Activated naive CD4-positive, alpha-beta T cell treated with anti-CD3 and anti-CD28 coated beads for 36 hours (primary cell): ENCODE data around the gene DGKD. TPM values are rescaled to one million over a fixed set of nuclear protein-coding genes. Genes with fewer than 3 reads are reported as not detected.
"Not testable (repeated sequence)": the region's sequence is repeated elsewhere in the genome, so short reads cannot be mapped to it uniquely, and the experiment has no call there.

ENCODE experiments used
- CTCF ChIA-PET: fragments of 350-600 bp; sonication (Branson Sonifier 250); formaldehyde crosslinking; loops from one replicate; lab custom pipeline; 2021; ENCODE audit warnings: antibody characterized with exemption; lab: Charles Lee
- DNase-seq: peaks from one replicate; pipeline ENCODE4 v3.0.0-alpha.2; 2020
- H3K27ac Mint-ChIP-seq: one replicate; pipeline ENCODE4 v1.8.0; 2021; ENCODE audit warnings: mild to moderate bottlenecking, mixed read lengths
- H3K27me3 Mint-ChIP-seq: one replicate; pipeline ENCODE4 v1.8.0; 2021; ENCODE audit warnings: low read depth, mixed read lengths
- H3K36me3 Mint-ChIP-seq: one replicate; pipeline ENCODE4 v1.8.0; 2021; ENCODE audit warnings: low read depth, mixed read lengths
- H3K4me1 Mint-ChIP-seq: one replicate; pipeline ENCODE4 v1.8.0; 2021; ENCODE audit warnings: low read depth, mixed read lengths
- H3K4me3 Mint-ChIP-seq: one replicate; pipeline ENCODE4 v1.8.0; 2021; ENCODE audit warnings: mild to moderate bottlenecking, moderate library complexity, mixed read lengths
- H3K9me3 Mint-ChIP-seq: one replicate; pipeline ENCODE4 v1.8.0; 2021; ENCODE audit warnings: mixed read lengths
- intact Hi-C: fragments of 100-400 bp; cut with micrococcal nuclease; formaldehyde crosslinking; loops from one replicate; pipeline ENCODE4 v1.15.1; 2023
- total RNA-seq, 2 experiments: library from RNA; stranded (reverse); gene quantifications; one replicate each; pipeline ENCODE4 v1.2.3, GENCODE V29; 2021

The DGKD gene
- total RNA-seq, 2 experiments from 2014 or later, result 68.9 to 72.3 TPM

DNA sequence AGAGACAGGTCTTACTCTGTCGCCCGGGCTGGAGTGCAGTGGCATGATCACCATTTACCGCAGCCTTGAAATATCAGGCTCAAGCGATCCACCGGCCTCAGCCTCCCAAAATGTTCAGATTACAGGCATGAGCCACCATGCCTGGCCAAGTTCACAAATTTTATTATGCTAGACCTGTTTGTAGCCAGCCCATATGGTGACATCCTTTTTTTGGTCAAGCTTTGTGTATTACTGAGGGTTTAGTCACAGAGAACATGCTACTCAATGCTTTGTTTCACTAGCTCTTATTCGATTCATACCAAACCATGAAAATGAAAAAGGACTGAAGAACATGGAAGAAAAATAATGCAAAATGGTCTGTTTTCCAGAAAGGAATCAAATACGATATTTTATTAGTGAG is 41.4 kb downstream of the DGKD start:
- H3K27ac Mint-ChIP-seq, result no peak overlapping the region
- H3K27me3 Mint-ChIP-seq, result no peaks in the 10 kb centered on the region
- H3K36me3 Mint-ChIP-seq, result peaks cover 19% of the 10 kb centered on the region
- CTCF ChIA-PET, result interaction anchor here (0.7 to 1.3 kb wide), 2 partner anchors 9 to 10 kb away, joined by 3 to 4 read pairs; no protein-coding TSS in a partner anchor
- no peak for DNase-seq
- H3K4me1 Mint-ChIP-seq, result peaks cover 38% of the 10 kb centered on the region
- no peak overlapping the region for H3K4me3 Mint-ChIP-seq
- H3K9me3 Mint-ChIP-seq, result no peaks in the 10 kb centered on the region
- intact Hi-C loops, result no loop called here

DNA sequence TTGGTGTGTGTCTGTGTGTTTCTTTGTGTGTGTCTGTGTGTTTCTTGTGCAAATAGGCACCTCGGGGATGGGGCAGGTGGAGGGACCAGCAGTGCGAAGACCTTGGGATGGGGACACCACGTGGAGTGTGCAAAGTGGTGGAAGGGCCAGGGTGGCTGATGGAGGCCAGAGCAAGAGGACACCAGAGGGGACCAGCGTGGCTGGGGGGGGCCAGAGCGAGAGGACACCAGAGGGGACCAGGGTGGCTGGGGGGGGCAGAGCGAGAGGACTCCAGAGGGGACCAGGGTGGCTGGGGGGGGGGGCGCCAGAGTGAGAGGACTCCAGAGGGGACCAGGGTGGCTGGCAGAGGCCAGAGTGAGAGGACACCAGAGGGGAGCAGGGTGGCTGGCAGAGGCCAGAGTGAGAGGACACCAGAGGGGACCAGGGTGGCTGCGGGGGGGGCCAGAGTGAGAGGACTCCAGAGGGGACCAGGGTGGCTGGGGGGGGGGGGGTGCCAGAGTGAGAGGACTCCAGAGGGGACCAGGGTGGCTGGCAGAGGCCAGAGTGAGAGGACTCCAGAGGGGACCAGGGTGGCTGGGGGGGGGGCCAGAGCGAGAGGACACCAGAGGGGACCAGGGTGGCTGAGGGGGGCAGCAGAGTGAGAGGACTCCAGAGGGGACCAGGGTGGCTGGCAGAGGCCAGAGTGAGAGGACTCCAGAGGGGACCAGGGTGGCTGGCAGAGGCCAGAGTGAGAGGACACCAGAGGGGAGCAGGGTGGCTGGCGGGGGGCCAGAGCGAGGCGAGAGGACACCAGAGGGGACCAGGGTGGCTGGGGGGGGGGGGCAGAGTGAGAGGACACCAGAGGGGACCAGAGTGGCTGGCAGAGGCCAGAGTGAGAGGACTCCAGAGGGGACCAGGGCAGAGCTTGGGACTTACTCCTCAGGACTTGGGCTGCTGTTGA is 42.7 kb downstream of the DGKD start:
- DNase-seq, intact Hi-C loops, H3K27me3 Mint-ChIP-seq, H3K4me3 Mint-ChIP-seq, H3K9me3 Mint-ChIP-seq: not testable (repeated sequence)
- peaks cover 14% of the 10 kb centered on the region for H3K36me3 Mint-ChIP-seq
- CTCF ChIA-PET, result interaction anchor here (1.3 kb wide), 1 partner anchor 12 kb away, joined by 4 read pairs; no protein-coding TSS in a partner anchor
- H3K27ac Mint-ChIP-seq, result peak overlapping the region; percentile 12
- H3K4me1 Mint-ChIP-seq, result peaks cover 47% of the 10 kb centered on the region

DNA sequence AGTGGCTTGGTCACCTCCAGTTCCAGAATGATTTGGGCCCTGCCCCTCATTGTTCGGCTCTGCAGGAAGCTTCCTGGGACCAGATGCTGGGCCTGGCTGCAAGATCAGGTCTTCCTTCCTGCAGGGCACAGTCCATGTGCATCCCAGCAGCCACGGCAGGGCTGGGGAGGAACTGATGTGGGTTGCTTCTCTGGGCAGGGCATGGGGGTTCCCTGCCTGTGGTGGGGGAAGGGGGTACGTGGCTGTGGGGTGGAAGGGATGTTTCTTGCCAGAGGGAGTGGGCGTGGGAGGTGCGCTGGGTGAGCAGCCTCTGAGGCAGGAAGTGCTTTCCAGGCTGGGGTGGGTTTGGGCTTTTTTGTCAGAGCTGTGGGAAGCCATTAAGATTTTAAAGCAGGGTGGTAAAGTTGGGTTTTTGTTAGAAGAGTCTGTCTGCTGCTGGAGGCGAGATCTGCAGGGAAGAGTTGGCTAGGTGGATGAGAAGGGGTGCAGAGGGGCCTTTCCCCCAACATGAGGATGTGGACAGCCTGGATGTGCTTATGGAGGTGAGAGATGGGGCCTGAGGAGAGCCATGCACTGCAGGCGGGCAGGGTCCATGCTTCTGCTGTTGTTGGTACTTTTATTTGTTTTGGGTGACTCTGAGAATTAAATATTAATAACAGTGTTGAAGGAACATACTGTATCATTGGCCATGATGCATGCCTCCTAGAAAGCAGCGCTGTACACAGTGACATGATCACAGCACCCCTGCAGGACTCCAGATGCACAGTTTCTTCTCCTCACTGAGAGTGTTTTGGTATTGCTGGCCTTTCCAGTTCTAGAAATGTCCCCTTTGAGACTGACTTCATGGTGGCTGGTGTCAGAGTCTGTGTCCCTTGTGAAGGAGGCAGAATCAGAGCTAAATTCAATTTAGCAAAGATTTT is 45.3 kb downstream of the DGKD start:
- DNase-seq, result peak; percentile 66
- intact Hi-C loops, result loop anchor here (5.0 kb wide), 2 partner anchors 47 to 132 kb away; partner anchors contain the start of gene DGKD
- Mint-ChIP-seq H3K27ac (peak overlapping the region; percentile 68), H3K4me3 (peak overlapping the region; percentile 36), H3K27me3 (no peaks in the 10 kb centered on the region), H3K4me1 (peaks cover 64% of the 10 kb centered on the region), H3K36me3 (peaks cover 14% of the 10 kb centered on the region), H3K9me3 (no peaks in the 10 kb centered on the region)
- CTCF ChIA-PET, result interaction anchor here (0.6 to 10.3 kb wide), 4 partner anchors 11 to 40 kb away, joined by 3 to 207 read pairs (median 4); no protein-coding TSS in a partner anchor

- Mint-ChIP-seq H3K4me3 (no peak overlapping the region), H3K27ac (peak overlapping the region; percentile 68), H3K36me3 (peaks cover 14% of the 10 kb centered on the region), H3K27me3 (no peaks in the 10 kb centered on the region), H3K9me3 (no peaks in the 10 kb centered on the region), H3K4me1 (peaks cover 64% of the 10 kb centered on the region)
- intact Hi-C loops, result loop anchor here (5.0 kb wide), 2 partner anchors 48 to 133 kb away; partner anchors contain the start of gene DGKD
- DNase-seq, result peak; percentile 32
- CTCF ChIA-PET, result interaction anchor here (0.7 to 10.3 kb wide), 4 partner anchors 10 to 39 kb away, joined by 3 to 207 read pairs (median 5); no protein-coding TSS in a partner anchor
These were observed 46.0 kb downstream of the DGKD start for GRCh38 chr2:233400341-233400740.

GRCh38 chr2:233400961-233401360 is 46.7 kb downstream of the DGKD start:
- Mint-ChIP-seq H3K27ac (peak overlapping the region; percentile 68), H3K27me3 (no peaks in the 10 kb centered on the region), H3K4me3 (no peak overlapping the region), H3K4me1 (peaks cover 62% of the 10 kb centered on the region), H3K9me3 (no peaks in the 10 kb centered on the region), H3K36me3 (peaks cover 11% of the 10 kb centered on the region)
- peak; percentile 39 for DNase-seq
- intact Hi-C loops, result loop anchor here (5.0 kb wide), 2 partner anchors 49 to 134 kb away; partner anchors contain the start of gene DGKD
- CTCF ChIA-PET, result interaction anchor here (0.8 to 10.3 kb wide), 5 partner anchors 13 to 38 kb away, joined by 4 to 207 read pairs (median 6); no protein-coding TSS in a partner anchor

DNA sequence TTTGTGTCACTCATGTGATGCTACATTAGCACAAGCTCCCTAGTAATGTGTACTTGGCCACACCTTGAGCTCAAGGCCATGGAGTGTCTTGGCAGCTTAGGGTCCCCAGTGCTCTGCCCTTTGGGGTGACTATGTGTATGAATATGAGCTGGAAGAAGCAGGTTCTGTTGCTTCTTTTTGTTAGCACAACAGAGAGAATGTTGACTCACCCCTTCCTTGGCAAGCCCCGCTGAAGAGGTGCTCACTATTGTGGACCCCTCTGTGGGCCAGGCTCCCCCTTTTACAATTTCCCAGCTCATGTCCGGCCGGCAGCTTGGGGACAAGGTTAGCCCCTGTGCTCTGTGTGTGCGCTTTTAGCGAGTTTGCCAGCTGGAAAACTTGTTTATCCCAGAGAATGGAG is 48.1 kb downstream of the DGKD start:
- intact Hi-C loops, result loop anchor here (5.0 kb wide), 2 partner anchors 50 to 135 kb away; partner anchors contain the start of gene DGKD
- Mint-ChIP-seq H3K4me1 (peaks cover 56% of the 10 kb centered on the region), H3K27ac (peak overlapping the region; percentile 7), H3K27me3 (no peaks in the 10 kb centered on the region), H3K36me3 (peaks cover 7% of the 10 kb centered on the region), H3K4me3 (no peak overlapping the region), H3K9me3 (no peaks in the 10 kb centered on the region)
- CTCF ChIA-PET, result interaction anchor here (1.1 to 10.3 kb wide), 6 partner anchors 12 to 452 kb away, joined by 3 to 207 read pairs (median 5); partner anchors contain the start of gene HJURP
- DNase-seq, result no peak

DNA sequence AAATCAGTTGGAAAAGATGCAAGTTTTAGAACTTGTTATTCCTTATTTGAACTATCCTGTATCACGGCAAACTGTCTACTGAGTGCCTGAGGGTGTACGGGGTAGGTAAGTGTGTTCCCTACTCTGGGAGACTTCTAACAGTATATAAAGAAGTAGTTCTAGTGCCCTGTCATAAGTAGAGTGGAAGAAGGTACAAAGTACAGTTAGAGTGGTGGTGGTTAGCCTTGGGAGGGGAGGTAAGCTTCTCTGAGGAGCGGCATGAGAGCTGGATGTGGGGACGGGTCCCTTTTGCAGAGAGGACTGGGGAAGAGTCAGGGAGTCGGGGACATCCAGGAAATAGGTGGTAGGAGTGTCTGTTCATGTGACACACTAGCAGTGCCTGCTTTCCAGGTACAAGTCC is 48.5 kb downstream of the DGKD start:
- peak overlapping the region; percentile 7 for H3K27ac Mint-ChIP-seq
- H3K4me1 Mint-ChIP-seq, result peaks cover 53% of the 10 kb centered on the region

DNA sequence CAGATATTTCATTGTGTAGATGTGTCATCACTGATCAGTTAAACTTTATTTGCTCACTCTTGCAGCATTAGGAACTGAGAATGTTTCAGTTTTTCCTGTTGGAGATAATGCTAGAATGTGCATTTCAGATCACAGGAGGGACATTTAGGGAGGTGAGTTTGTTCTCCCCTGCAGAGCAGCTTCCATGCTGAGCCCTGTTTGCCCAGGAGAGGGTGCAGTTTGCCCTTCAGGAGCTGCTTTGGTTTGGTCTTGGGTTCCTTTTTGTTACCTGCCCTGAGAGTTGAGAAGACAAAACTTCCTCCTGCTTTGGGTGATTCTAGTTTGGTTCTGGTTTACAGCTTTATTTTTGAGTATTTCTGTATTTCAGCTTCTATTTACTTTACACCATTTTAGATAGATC is 49.9 kb downstream of the DGKD start:
- H3K9me3 Mint-ChIP-seq, result no peaks in the 10 kb centered on the region
- CTCF ChIA-PET, result interaction anchor here (0.6 to 10.3 kb wide), 15 partner anchors 10 to 136 kb away, joined by 3 to 207 read pairs (median 9); no protein-coding TSS in a partner anchor
- intact Hi-C loops, result loop anchor here (1.0 to 5.0 kb wide), 4 partner anchors 39 to 307 kb away; partner anchors contain the start of gene DGKD
- no peaks in the 10 kb centered on the region for H3K27me3 Mint-ChIP-seq
- H3K4me3 Mint-ChIP-seq, result no peak overlapping the region
- H3K27ac Mint-ChIP-seq, result peak overlapping the region; percentile 75
- DNase-seq, result peak; percentile 85
- peaks cover 58% of the 10 kb centered on the region for H3K4me1 Mint-ChIP-seq
- no peaks in the 10 kb centered on the region for H3K36me3 Mint-ChIP-seq

More for the DNA sequence above, 48.5 kb downstream of the DGKD start:
- Mint-ChIP-seq H3K27me3 (no peaks in the 10 kb centered on the region), H3K36me3 (peaks cover 5% of the 10 kb centered on the region), H3K9me3 (no peaks in the 10 kb centered on the region), H3K4me3 (no peak overlapping the region)
- DNase-seq, result no peak
- CTCF ChIA-PET, result interaction anchor here (0.6 to 10.3 kb wide), 8 partner anchors 11 to 452 kb away, joined by 3 to 207 read pairs (median 5); partner anchors contain the start of gene HJURP
- intact Hi-C loops, result loop anchor here (5.0 kb wide), 2 partner anchors 50 to 135 kb away; partner anchors contain the start of gene DGKD

DNA sequence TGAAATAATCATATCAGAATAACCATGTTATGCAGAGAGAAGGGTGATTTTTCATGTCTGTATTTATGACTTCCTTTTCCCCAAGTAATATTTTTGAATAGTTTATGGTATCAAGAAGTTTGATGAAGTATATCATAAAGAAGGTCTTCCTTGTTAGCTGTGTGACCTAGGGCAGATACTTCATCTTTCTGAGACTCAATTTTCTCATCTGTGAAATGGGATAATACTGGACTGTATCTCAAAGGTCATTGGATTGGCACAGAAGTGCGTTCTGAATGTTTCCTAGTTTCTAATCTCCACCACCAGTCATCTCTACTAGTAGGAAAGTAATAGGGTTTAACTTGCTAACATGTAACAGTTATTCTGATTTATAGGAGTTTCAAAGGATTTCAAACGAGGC is 52.6 kb downstream of the DGKD start:
- CTCF ChIA-PET, result interaction anchor here (1.1 to 10.3 kb wide), 3 partner anchors 10 to 32 kb away, joined by 3 to 207 read pairs (median 20); no protein-coding TSS in a partner anchor
- peaks cover 14% of the 10 kb centered on the region for H3K36me3 Mint-ChIP-seq
- peaks cover 12% of the 10 kb centered on the region for H3K9me3 Mint-ChIP-seq
- no peaks in the 10 kb centered on the region for H3K27me3 Mint-ChIP-seq
- peaks cover 60% of the 10 kb centered on the region for H3K4me1 Mint-ChIP-seq
- H3K4me3 Mint-ChIP-seq, result no peak overlapping the region
- intact Hi-C loops, result no loop called here
- H3K27ac Mint-ChIP-seq, result no peak overlapping the region
- DNase-seq, result no peak

DNA sequence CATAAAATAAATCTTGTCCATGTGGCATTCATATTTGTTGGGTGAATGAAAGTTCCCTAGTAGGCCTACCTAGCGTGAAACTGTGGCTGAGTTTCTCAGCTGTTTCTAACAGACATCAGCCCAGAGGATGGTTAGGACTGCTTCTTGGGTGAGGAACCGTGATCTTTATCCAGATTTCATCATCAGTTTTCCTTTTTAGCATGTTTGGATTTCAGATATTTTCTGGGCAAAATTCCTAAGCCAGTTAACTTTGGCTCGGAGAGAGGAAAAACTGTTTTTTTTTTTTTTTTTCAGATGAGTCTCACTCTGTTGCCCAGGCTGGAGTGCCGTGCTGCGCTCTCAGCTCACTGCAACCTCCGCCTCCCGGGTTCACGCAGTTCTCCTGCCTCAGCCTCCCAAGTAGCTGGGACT is 53.5 kb downstream of the DGKD start:
- H3K27me3 Mint-ChIP-seq, result no peaks in the 10 kb centered on the region
- CTCF ChIA-PET, result interaction anchor here (1.1 to 10.3 kb wide), 3 partner anchors 9 to 32 kb away, joined by 3 to 207 read pairs (median 20); no protein-coding TSS in a partner anchor
- H3K27ac Mint-ChIP-seq, result no peak overlapping the region
- H3K36me3 Mint-ChIP-seq, result peaks cover 17% of the 10 kb centered on the region
- H3K9me3 Mint-ChIP-seq, result peaks cover 19% of the 10 kb centered on the region
- DNase-seq, result no peak
- H3K4me3 Mint-ChIP-seq, result no peak overlapping the region
- H3K4me1 Mint-ChIP-seq, result peaks cover 54% of the 10 kb centered on the region
- intact Hi-C loops, result no loop called here
